SK-N-SH (cell line): ENCODE results near the gene CLIC6. TPM values are rescaled to one million over a fixed set of nuclear protein-coding genes. Genes with fewer than 3 reads are reported as not detected.

Experiments
- CTCF ChIA-PET: fragments of 300-600, 350-600 bp; formaldehyde crosslinking; extraction: SDS; loops from one replicate; lab custom pipeline; 2021; lab: Yijun Ruan, JAX
- POLR2A ChIA-PET: fragments of 350-600 bp; sonication (Branson Sonifier 250); formaldehyde crosslinking; extraction: SDS; loops from one replicate; lab custom pipeline; 2020; ENCODE audit warnings: antibody characterized with exemption, inconsistent platforms; lab: Yijun Ruan, JAX
- DNase-seq: peaks from one replicate; pipeline ENCODE4 v3.0.0; 2012
- H2AFZ ChIP-seq: fragments of 200-600 bp; sonication (generic); 2 replicates; pipeline ENCODE4 v1.8.1; 2016; ENCODE audit warnings: antibody characterized with exemption, mild to moderate bottlenecking, low read depth
- H3F3A ChIP-seq: fragments of 200-600 bp; sonication (generic); replicated peaks from 2 replicates; pipeline ENCODE3; 2016; ENCODE audit warnings: antibody characterized with exemption, mild to moderate bottlenecking; ENCODE audit not compliant: insufficient read depth
- H3K27ac ChIP-seq, 2 experiments: fragments of 200-500 bp in 1 of 2; fragments of 200-600 bp in 1 of 2; sonication (Bioruptor generic) in 1 of 2; sonication (generic), shearing (Covaris generic) in 1 of 2; 2 replicates each; pipeline versions ENCODE4 v1.5.1 to v1.6.1; 2014 to 2016; ENCODE audit warnings: low read depth in 2 of 2, inconsistent platforms in 1 of 2, low read length in 1 of 2, mild to moderate bottlenecking in 1 of 2, mixed read lengths in 1 of 2
- H3K27me3 ChIP-seq: fragments of 200-600 bp; sonication (generic), shearing (Covaris generic); 2 replicates; pipeline ENCODE4 v1.6.1; 2016; ENCODE audit warnings: mixed run types; ENCODE audit not compliant: insufficient read depth
- H3K36me3 ChIP-seq, 2 experiments: fragments of 200-500 bp in 1 of 2; fragments of 200-600 bp in 1 of 2; sonication (Bioruptor generic) in 1 of 2; sonication (generic) in 1 of 2; replicated peaks in 1 of 2; 2 replicates each; pipeline versions ENCODE3 to v1.5.1; 2014 to 2016; ENCODE audit warnings: low read length in 1 of 2, mild to moderate bottlenecking in 1 of 2; ENCODE audit not compliant: insufficient read depth in 2 of 2, control insufficient read depth in 1 of 2
- H3K4me1 ChIP-seq, 2 experiments: fragments of 200-500 bp in 1 of 2; fragments of 200-600 bp in 1 of 2; sonication (Bioruptor generic) in 1 of 2; sonication (generic), shearing (Covaris generic) in 1 of 2; 2 replicates each; pipeline versions ENCODE4 v1.5.1 to v1.6.1; 2014 to 2016; ENCODE audit warnings: low read depth in 1 of 2, low read length in 1 of 2, mixed run types in 1 of 2; ENCODE audit not compliant: insufficient read depth in 2 of 2, control insufficient read depth in 1 of 2
- H3K4me2 ChIP-seq: fragments of 200-600 bp; sonication (generic), shearing (Covaris generic); 2 replicates; pipeline ENCODE4 v1.6.1; 2017; ENCODE audit warnings: mixed run types
- H3K4me3 ChIP-seq, 2 experiments: fragments of 200-500 bp in 1 of 2; fragments of 200-600 bp in 1 of 2; sonication (Bioruptor generic) in 1 of 2; sonication (generic), shearing (Covaris generic) in 1 of 2; 2 replicates each; pipeline versions ENCODE4 v1.5.1 to v1.8.1; 2014 to 2016; ENCODE audit warnings: low read depth in 2 of 2, inconsistent platforms in 1 of 2, low read length in 1 of 2, mild to moderate bottlenecking in 1 of 2, mixed read lengths in 1 of 2, moderate library complexity in 1 of 2
- H3K79me2 ChIP-seq: fragments of 200-600 bp; sonication (generic); 2 replicates; pipeline ENCODE4 v1.8.1; 2017; ENCODE audit warnings: mild to moderate bottlenecking; ENCODE audit not compliant: insufficient read depth
- H3K9ac ChIP-seq: fragments of 200-600 bp; sonication (generic); 2 replicates; pipeline ENCODE4 v1.6.1; 2017; ENCODE audit warnings: mixed run types
- H3K9me2 ChIP-seq: fragments of 200-600 bp; sonication (generic); 2 replicates; pipeline ENCODE4 v1.6.1; 2017; ENCODE audit warnings: mixed run types
- H3K9me3 ChIP-seq: fragments of 200-600 bp; sonication (generic); 2 replicates; pipeline ENCODE4 v1.6.1; 2017; ENCODE audit warnings: mixed run types, mild to moderate bottlenecking, moderate library complexity
- H4K20me1 ChIP-seq: fragments of 200-600 bp; sonication (generic); 2 replicates; pipeline ENCODE4 v1.6.1; 2017; ENCODE audit warnings: mild to moderate bottlenecking, mixed run types; ENCODE audit not compliant: insufficient read depth
- ELF1 ChIP-seq: IDR thresholded peaks from 2 replicates; pipeline ENCODE4 v1.4.0; 2012
- EZH2phosphoT487 ChIP-seq: fragments of 200-600 bp; sonication (generic); IDR thresholded peaks from 2 replicates; pipeline ENCODE4 v1.6.1; 2017; ENCODE audit warnings: low read depth, mixed run types, mild to moderate bottlenecking, antibody characterized with exemption, moderate library complexity, borderline replicate concordance
- FOSL2 ChIP-seq: IDR thresholded peaks from 2 replicates; pipeline ENCODE4 v1.4.0; 2012; ENCODE audit warnings: low read depth, mild to moderate bottlenecking, moderate library complexity, borderline replicate concordance
- GATA2 ChIP-seq: sonication (generic); formaldehyde crosslinking; IDR thresholded peaks from 2 replicates; pipeline ENCODE4 v1.5.0; 2020; ENCODE audit warnings: mild to moderate bottlenecking, missing genetic modification reagents
- MAX ChIP-seq: IDR thresholded peaks from 2 replicates; pipeline ENCODE4 v1.4.0; 2012; ENCODE audit warnings: low read depth
- PBX3 ChIP-seq: IDR thresholded peaks from 2 replicates; pipeline ENCODE4; 2012
- POLR2AphosphoS5 ChIP-seq: IDR thresholded peaks from 2 replicates; pipeline ENCODE4 v1.6.1; 2012; ENCODE audit warnings: low read depth, low read length
- RCOR1 ChIP-seq: fragments of 150-350 bp; IDR thresholded peaks from 2 replicates; pipeline ENCODE4 v1.6.1; 2017; ENCODE audit warnings: antibody characterized with exemption, low read length
- USF1 ChIP-seq: IDR thresholded peaks from 2 replicates; pipeline ENCODE4 v1.4.0; 2012; ENCODE audit warnings: low read depth, borderline replicate concordance
- WGBS: methylation state at CpG from one replicate; pipeline ENCODE4 v1.1.6; 2017; ENCODE audit warnings: low lambda C conversion rate; 5-methylcytosine and 5-hydroxymethylcytosine counted together
- polyA plus RNA-seq, 3 experiments: library from polyadenylated mRNA; depleted of rRNA; stranded (reverse); fragments of >200 nt; gene quantifications; 2 replicates each; pipeline ENCODE4 v1.2.3, GENCODE V29; 2012

The CLIC6 gene
- polyA plus RNA-seq, 1 of the 3 experiments (the other 2 are of a cell fraction) = 0.08 TPM

GRCh38 chr21:34728479-34728878 lies 59.7 kb downstream of the CLIC6 start:
- Histone ChIP-seq H3K27me3 (no peaks in the 10 kb centered on the region; the same call in 1 of the 2 replicates), H3K4me1 (no peaks in the 10 kb centered on the region), H3K27ac (no peak overlapping the region)
- DNase-seq = no peak
- POLR2A ChIA-PET = no interaction called here
- TF ChIP-seq POLR2AphosphoS5 (no peak), ELF1 (no peak), GATA2 (no peak), USF1 (no peak)
- TF ChIP-seq, all 33 proteins: peak for 0
- WGBS = 97% methylated on average over 3 of the region's 3 CpGs
- Histone ChIP-seq H3F3A (no peaks in the 10 kb centered on the region), H3K4me3 (no peak overlapping the region), H4K20me1 (no peaks in the 10 kb centered on the region), H3K79me2 (no peaks in the 10 kb centered on the region), H3K4me2 (no peak overlapping the region), H3K9me2 (no peaks in the 10 kb centered on the region), H3K9me3 (no peaks in the 10 kb centered on the region), H3K9ac (no peak overlapping the region), H3K36me3 (no peaks in the 10 kb centered on the region), H2AFZ (no peak overlapping the region)
- CTCF ChIA-PET = no interaction called here

GRCh38 chr21:34730194-34730593 lies 61.4 kb downstream of the CLIC6 start:
- WGBS = 70% methylated on average over 7 of the region's 7 CpGs
- H3K27me3 ChIP-seq = no peaks in the 10 kb centered on the region; the same call in 1 of the 2 replicates
- no peak for TF ChIP-seq RCOR1
- ChIA-PET POLR2A (no interaction called here), CTCF (interaction anchor here (1.8 kb wide), 1 partner anchor 42 kb away, joined by 5 read pairs; no protein-coding TSS in a partner anchor)
- H3K27ac ChIP-seq = no peak overlapping the region
- H3K4me2 ChIP-seq = no peak overlapping the region
- H4K20me1 ChIP-seq = no peaks in the 10 kb centered on the region
- H3K4me1 ChIP-seq = no peaks in the 10 kb centered on the region
- no peak for DNase-seq
- H3K36me3 ChIP-seq = no peaks in the 10 kb centered on the region
- H3K9me3 ChIP-seq = no peaks in the 10 kb centered on the region
- H3K9me2 ChIP-seq = no peaks in the 10 kb centered on the region
- no peak overlapping the region for H3K9ac ChIP-seq
- H3K4me3 ChIP-seq = no peak overlapping the region
- H3K79me2 ChIP-seq = no peaks in the 10 kb centered on the region
- no peaks in the 10 kb centered on the region for H3F3A ChIP-seq
- H2AFZ ChIP-seq = no peak overlapping the region

- no peak overlapping the region for H2AFZ ChIP-seq
- CTCF ChIA-PET = interaction anchor here (1.1 to 1.8 kb wide), 3 partner anchors 13 to 42 kb away, joined by 4 to 5 read pairs (median 4); no protein-coding TSS in a partner anchor
- WGBS = 49% methylated on average over 5 of the region's 5 CpGs
Measured at GRCh38 chr21:34730756-34731445, 62.1 kb downstream of the CLIC6 start.

More at GRCh38 chr21:34730756-34731445, 62.1 kb downstream of the CLIC6 start:
- Histone ChIP-seq H3K4me1 (no peaks in the 10 kb centered on the region), H3K9me2 (no peaks in the 10 kb centered on the region), H4K20me1 (no peaks in the 10 kb centered on the region), H3K9ac (no peak overlapping the region), H3K4me3 (no peak overlapping the region), H3K4me2 (no peak overlapping the region), H3K27ac (no peak overlapping the region), H3K9me3 (no peaks in the 10 kb centered on the region), H3K27me3 (no peaks in the 10 kb centered on the region), H3F3A (no peaks in the 10 kb centered on the region), H3K79me2 (no peaks in the 10 kb centered on the region), H3K36me3 (no peaks in the 10 kb centered on the region)
- POLR2A ChIA-PET = no interaction called here
- TF ChIP-seq PBX3 = no peak
- TF ChIP-seq MAX = no peak
- no peak for TF ChIP-seq FOSL2
- no peak for TF ChIP-seq EZH2phosphoT487
- no peak for DNase-seq
